DND-41 (cell line): ENCODE results near the gene C1R.
"Not testable (repeated sequence)": the region's sequence is repeated elsewhere in the genome, so short reads cannot be mapped to it uniquely, and the experiment has no call there.

Source experiments
- ATAC-seq: fragments of 200-7000 bp; cut with Tn5 transposase; 3 replicates; pipeline ENCODE4 v1.9.1; 2021; ENCODE audit warnings: low read depth; ENCODE audit not compliant: insufficient read depth
- DNase-seq: peaks from one replicate; pipeline ENCODE4 v3.0.0-alpha.2; 2020
- H2AFZ ChIP-seq: 2 replicates; pipeline ENCODE4 v1.6.0; 2012; ENCODE audit warnings: low read depth, low read length
- H3K27ac ChIP-seq: 2 replicates; pipeline ENCODE4 v1.5.1; 2012; ENCODE audit warnings: low read length, inconsistent platforms
- H3K27me3 ChIP-seq: fragments of 200-600 bp; sonication (generic); 2 replicates; pipeline ENCODE4 v1.6.0; 2012; ENCODE audit warnings: low read length, mild to moderate bottlenecking, inconsistent platforms; ENCODE audit not compliant: insufficient read depth, poor library complexity
- H3K36me3 ChIP-seq: 2 replicates; pipeline ENCODE4 v1.5.1; 2012; ENCODE audit warnings: low read length, inconsistent platforms; ENCODE audit not compliant: insufficient read depth
- H3K4me1 ChIP-seq: 2 replicates; pipeline ENCODE4 v1.5.1; 2012; ENCODE audit warnings: mild to moderate bottlenecking, low read length; ENCODE audit not compliant: insufficient read depth
- H3K4me2 ChIP-seq: 2 replicates; pipeline ENCODE4 v1.6.0; 2012; ENCODE audit warnings: mild to moderate bottlenecking, moderate library complexity, low read length, inconsistent platforms; ENCODE audit not compliant: insufficient read depth
- H3K4me3 ChIP-seq, 2 experiments: fragments of 200-600 bp in 1 of 2; shearing (Covaris generic) in 1 of 2; 2 replicates each; pipeline ENCODE4 v1.5.1; 2012 to 2016; ENCODE audit warnings: inconsistent platforms in 2 of 2, low read length in 2 of 2, mild to moderate bottlenecking in 2 of 2, low read depth in 1 of 2, moderate library complexity in 1 of 2
- H3K79me2 ChIP-seq: 2 replicates; pipeline ENCODE4 v1.6.0; 2012; ENCODE audit warnings: low read length, inconsistent platforms; ENCODE audit not compliant: insufficient read depth
- H3K9ac ChIP-seq: 2 replicates; pipeline ENCODE4 v1.6.0; 2012; ENCODE audit warnings: low read depth, mild to moderate bottlenecking, inconsistent platforms, low read length, moderate library complexity
- H3K9me3 ChIP-seq: 2 replicates; pipeline ENCODE4 v1.5.1; 2012; ENCODE audit warnings: low read length, moderate library complexity, mild to moderate bottlenecking, inconsistent platforms; ENCODE audit not compliant: insufficient read depth, severe bottlenecking
- H4K20me1 ChIP-seq: 2 replicates; pipeline ENCODE4 v1.6.0; 2012; ENCODE audit warnings: low read length; ENCODE audit not compliant: insufficient read depth
- EZH2 ChIP-seq: IDR thresholded peaks from 3 replicates; pipeline ENCODE4 v1.6.1; 2012; ENCODE audit warnings: borderline replicate concordance, low read depth, mild to moderate bottlenecking, moderate library complexity, low read length, inconsistent platforms; ENCODE audit not compliant: severe bottlenecking
- TF ChIP-seq, protein P1 (sequence below): IDR thresholded peaks from 2 replicates; pipeline ENCODE4 v1.5.1; 2012; ENCODE audit warnings: borderline replicate concordance, low read length, moderate library complexity, mild to moderate bottlenecking; ENCODE audit not compliant: poor library complexity, severe bottlenecking; ENCODE audit errors: extremely low read depth

The C1R gene

GRCh38 chr12:7058163-7058845 lies 33.9 kb downstream of the C1R start:
- Histone ChIP-seq H3K27me3 (peaks cover 42% of the 10 kb centered on the region), H3K9me3 (no peaks in the 10 kb centered on the region), H4K20me1 (no peaks in the 10 kb centered on the region), H3K27ac (no peak overlapping the region), H3K4me3 (no peak overlapping the region), H3K79me2 (no peaks in the 10 kb centered on the region), H3K9ac (no peak overlapping the region), H3K4me2 (no peak overlapping the region), H3K36me3 (no peaks in the 10 kb centered on the region), H2AFZ (no peak overlapping the region), H3K4me1 (no peaks in the 10 kb centered on the region)
- no peak for ATAC-seq
- no peak for DNase-seq
- TF ChIP-seq EZH2 = no peak
- TF ChIP-seq, protein P1, sequence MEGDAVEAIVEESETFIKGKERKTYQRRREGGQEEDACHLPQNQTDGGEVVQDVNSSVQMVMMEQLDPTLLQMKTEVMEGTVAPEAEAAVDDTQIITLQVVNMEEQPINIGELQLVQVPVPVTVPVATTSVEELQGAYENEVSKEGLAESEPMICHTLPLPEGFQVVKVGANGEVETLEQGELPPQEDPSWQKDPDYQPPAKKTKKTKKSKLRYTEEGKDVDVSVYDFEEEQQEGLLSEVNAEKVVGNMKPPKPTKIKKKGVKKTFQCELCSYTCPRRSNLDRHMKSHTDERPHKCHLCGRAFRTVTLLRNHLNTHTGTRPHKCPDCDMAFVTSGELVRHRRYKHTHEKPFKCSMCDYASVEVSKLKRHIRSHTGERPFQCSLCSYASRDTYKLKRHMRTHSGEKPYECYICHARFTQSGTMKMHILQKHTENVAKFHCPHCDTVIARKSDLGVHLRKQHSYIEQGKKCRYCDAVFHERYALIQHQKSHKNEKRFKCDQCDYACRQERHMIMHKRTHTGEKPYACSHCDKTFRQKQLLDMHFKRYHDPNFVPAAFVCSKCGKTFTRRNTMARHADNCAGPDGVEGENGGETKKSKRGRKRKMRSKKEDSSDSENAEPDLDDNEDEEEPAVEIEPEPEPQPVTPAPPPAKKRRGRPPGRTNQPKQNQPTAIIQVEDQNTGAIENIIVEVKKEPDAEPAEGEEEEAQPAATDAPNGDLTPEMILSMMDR = no peak

GRCh38 chr12:7055736-7056135 lies 36.5 kb downstream of the C1R start:
- not testable (repeated sequence) for H3K36me3 ChIP-seq, H3K9me3 ChIP-seq, H3K4me1 ChIP-seq, H4K20me1 ChIP-seq, H2AFZ ChIP-seq, ATAC-seq, H3K4me2 ChIP-seq, H3K27ac ChIP-seq, H3K4me3 ChIP-seq, H3K79me2 ChIP-seq, H3K9ac ChIP-seq, DNase-seq
- H3K27me3 ChIP-seq = peaks cover 34% of the 10 kb centered on the region

DNA sequence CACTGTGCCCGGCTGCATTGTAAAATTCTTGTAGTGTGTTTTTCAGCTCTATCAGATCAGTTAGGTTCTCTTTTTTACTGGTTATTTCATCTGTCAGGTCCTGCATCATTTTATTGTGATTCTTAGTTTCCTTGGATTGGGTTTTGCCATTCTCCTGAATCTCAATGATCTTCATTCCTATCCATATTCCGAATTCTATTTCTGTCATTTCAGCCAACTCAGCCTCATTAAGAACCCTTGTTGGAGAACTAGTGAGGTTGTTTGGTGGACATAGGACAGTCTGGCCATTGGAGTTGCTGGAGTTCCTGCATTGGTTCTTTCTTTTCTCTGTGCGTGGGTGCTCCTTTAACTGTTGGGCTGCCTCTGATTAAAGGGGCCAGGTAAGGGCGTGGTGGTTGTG lies 37.3 kb downstream of the C1R start:
- Histone ChIP-seq H3K4me1 (no peaks in the 10 kb centered on the region), H3K4me3 (no peak overlapping the region), H3K27me3 (peaks cover 26% of the 10 kb centered on the region), H3K9me3 (no peaks in the 10 kb centered on the region), H3K4me2 (no peak overlapping the region), H3K27ac (no peak overlapping the region), H3K79me2 (no peaks in the 10 kb centered on the region), H4K20me1 (no peaks in the 10 kb centered on the region), H3K9ac (no peak overlapping the region), H2AFZ (no peak overlapping the region), H3K36me3 (no peaks in the 10 kb centered on the region)
- ATAC-seq = no peak
- DNase-seq = no peak
- TF ChIP-seq, protein P1 = no peak

- H3K4me2 ChIP-seq, H3K36me3 ChIP-seq, DNase-seq, H3K4me1 ChIP-seq, H4K20me1 ChIP-seq, H3K27me3 ChIP-seq, H3K9ac ChIP-seq, H2AFZ ChIP-seq, H3K27ac ChIP-seq, H3K4me3 ChIP-seq, H3K9me3 ChIP-seq, H3K79me2 ChIP-seq, ATAC-seq: not testable (repeated sequence)
Observed at GRCh38 chr12:7049973-7050372, 42.3 kb downstream of the C1R start.

- not testable (repeated sequence) for H4K20me1 ChIP-seq, H3K27ac ChIP-seq, H3K9me3 ChIP-seq, DNase-seq, H3K36me3 ChIP-seq, H2AFZ ChIP-seq, H3K9ac ChIP-seq, H3K27me3 ChIP-seq, H3K4me1 ChIP-seq, H3K4me3 ChIP-seq, H3K4me2 ChIP-seq, H3K79me2 ChIP-seq, ATAC-seq
Observed at GRCh38 chr12:7049445-7049951, 42.7 kb downstream of the C1R start.
